H1 (cell line): ENCODE measurements around the gene TPM2. TPM values are rescaled to one million over a fixed set of nuclear protein-coding genes. Genes with fewer than 3 reads are reported as not detected.

ENCODE experiments used
- ATF2 ChIP-seq: IDR thresholded peaks from 2 replicates; pipeline ENCODE4 v1.6.1; 2012; ENCODE audit warnings: low read length, inconsistent platforms
- CBX5 ChIP-seq: fragments of 300-800, 300-1000 bp; sonication (generic); IDR thresholded peaks from 2 replicates; pipeline ENCODE4 v1.7.1; 2016; ENCODE audit warnings: antibody characterized with exemption, low read length, low read depth
- CEBPB ChIP-seq: IDR thresholded peaks from 2 replicates; pipeline ENCODE4 v1.6.1; 2012; ENCODE audit warnings: low read depth, low read length
- CHD2 ChIP-seq: IDR thresholded peaks from 2 replicates; pipeline ENCODE4 v1.6.1; 2012; ENCODE audit warnings: low read length, improper control_type of control experiment
- CTCF ChIP-seq, 3 experiments: IDR thresholded peaks; 1 replicate in 2 of 3; 2 replicates in 1 of 3; pipeline versions ENCODE4 v1.5.1 to v1.6.1; 2011; ENCODE audit warnings: low read length in 3 of 3, mild to moderate bottlenecking in 3 of 3, inconsistent platforms in 2 of 3, low read depth in 1 of 3, moderate library complexity in 1 of 3; ENCODE audit not compliant: insufficient read depth in 1 of 3; ENCODE audit errors: control extremely low read depth in 1 of 3
- E2F6 ChIP-seq: IDR thresholded peaks from 2 replicates; pipeline ENCODE4 v1.6.1; 2012; ENCODE audit warnings: inconsistent platforms
- EGR1 ChIP-seq: IDR thresholded peaks from 2 replicates; pipeline ENCODE4 v1.6.1; 2011; ENCODE audit warnings: low read depth, low read length, borderline replicate concordance
- JUND ChIP-seq: IDR thresholded peaks from 2 replicates; pipeline ENCODE4 v1.6.1; 2011; ENCODE audit warnings: mild to moderate bottlenecking, improper control_type of control experiment, low read length
- KDM1A ChIP-seq: fragments of 200-600, 300-600 bp; sonication (generic); IDR thresholded peaks from 2 replicates; pipeline ENCODE4 v1.7.1; 2016; ENCODE audit warnings: mild to moderate bottlenecking, low read length, borderline replicate concordance
- KDM4A ChIP-seq: IDR thresholded peaks from one replicate; pipeline ENCODE4 v1.7.1; 2012; ENCODE audit warnings: low read depth, mild to moderate bottlenecking, moderate library complexity, low read length, inconsistent platforms; ENCODE audit not compliant: severe bottlenecking
- NANOG ChIP-seq: IDR thresholded peaks from 2 replicates; pipeline ENCODE4 v1.6.1; 2011; ENCODE audit warnings: low read length, low read depth, mild to moderate bottlenecking, inconsistent platforms; ENCODE audit not compliant: insufficient read depth, poor library complexity, severe bottlenecking
- NRF1 ChIP-seq: IDR thresholded peaks from 2 replicates; pipeline ENCODE4 v1.6.1; 2011; ENCODE audit warnings: mild to moderate bottlenecking, low read depth, low read length, improper control_type of control experiment
- POLR2AphosphoS5 ChIP-seq: IDR thresholded peaks from 2 replicates; pipeline ENCODE4 v1.6.1; 2011; ENCODE audit warnings: low read depth, low read length
- TEAD4 ChIP-seq: IDR thresholded peaks from 2 replicates; pipeline ENCODE4 v1.6.1; 2012; ENCODE audit warnings: low read depth, low read length, inconsistent platforms, mixed read lengths
- USF2 ChIP-seq: IDR thresholded peaks from 2 replicates; pipeline ENCODE4 v1.6.1; 2011; ENCODE audit warnings: low read length, improper control_type of control experiment
- YY1 ChIP-seq: IDR thresholded peaks from 2 replicates; pipeline ENCODE4 v1.6.1; 2011; ENCODE audit warnings: low read depth, mild to moderate bottlenecking, low read length
- ZNF274 ChIP-seq: IDR thresholded peaks from 2 replicates; pipeline ENCODE4 v1.7.0; 2012; ENCODE audit warnings: low read length, borderline replicate concordance; ENCODE audit errors: extremely low read depth
- polyA plus RNA-seq, 7 experiments: library from polyadenylated mRNA; depleted of rRNA in 3 of 7; stranded (reverse) in 5 of 7; unstranded in 2 of 7; fragments of >200 nt in 5 of 7; fragments of 200-250 nt in 2 of 7; gene quantifications; 1 replicate in 5 of 7; 2 replicates in 1 of 7; 4 replicates in 1 of 7; pipeline versions ENCODE4 v1.2.1 to v1.2.3, GENCODE V29; 2011 to 2013; ENCODE audit warnings: missing spikeins in 2 of 7, mixed read lengths in 2 of 7
- total RNA-seq: library from RNA; stranded (reverse); fragmentation: NEBNext Ultra II Directional; extraction: Animal tissue kit (Norgen Biotek cat#: 25700); gene quantifications from 2 replicates; pipeline ENCODE4 v1.2.1, GENCODE V29; 2021

Gene TPM2
- total and polyA plus RNA-seq, 2 of the 8 experiments (the other 6 are each of a cell fraction or from before 2014, with no cell fraction given) = 62.5 to 181 TPM

GRCh38 chr9:35646533-35647265 lies 43.0 kb downstream of the TPM2 start (continued):
- peak; percentile 42 for TF ChIP-seq KDM4A
- TF ChIP-seq CTCF (IDR thresholded peaks at IDR 0.05; ENCODE audit: control extremely low read depth in 1 of 3, insufficient read depth in 1 of 3, low read depth in 1 of 3, low read length in 3 of 3) = peak; percentile 89 to 98 (median 93)
- TF ChIP-seq TEAD4 = no peak
- TF ChIP-seq NANOG = peak; percentile 34
- peak; percentile 39; the same call in 1 of the 2 replicates for TF ChIP-seq YY1
- TF ChIP-seq CEBPB = no peak
- no peak for TF ChIP-seq KDM1A
- no peak for TF ChIP-seq E2F6
- TF ChIP-seq CHD2 = no peak
- no peak for TF ChIP-seq ZNF274
- TF ChIP-seq CBX5 = no peak
- no peak for TF ChIP-seq USF2
- TF ChIP-seq NRF1 = peak; percentile 55
- TF ChIP-seq JUND = no peak
- TF ChIP-seq POLR2AphosphoS5 = peak; percentile 39; the same call in 1 of the 2 replicates
- no peak for TF ChIP-seq EGR1
- no peak for TF ChIP-seq ATF2
